Measurements from ENCODE around the gene STXBP1.

Gene STXBP1

DNA sequence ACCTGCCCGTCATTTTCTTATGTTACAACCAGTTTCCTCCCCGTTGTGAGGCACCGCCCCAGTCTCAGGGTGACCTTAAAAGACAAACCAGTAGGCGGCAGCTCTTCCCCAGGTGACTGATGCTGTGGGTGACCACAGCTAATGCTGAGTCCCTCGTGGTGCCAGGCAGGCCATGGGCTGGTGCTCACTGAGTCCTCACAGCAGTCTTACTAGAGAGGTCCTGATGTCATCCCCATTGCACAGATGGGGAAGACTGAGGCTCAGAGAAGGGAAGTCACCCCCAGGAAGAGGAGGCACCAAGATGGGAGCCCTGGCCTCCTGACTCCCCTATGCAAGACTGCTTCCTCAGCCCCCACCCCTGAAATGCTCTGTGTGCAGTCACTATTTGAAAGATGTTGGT, 95.7 kb downstream of the STXBP1 start:
- TF ChIP-seq, protein P1, sequence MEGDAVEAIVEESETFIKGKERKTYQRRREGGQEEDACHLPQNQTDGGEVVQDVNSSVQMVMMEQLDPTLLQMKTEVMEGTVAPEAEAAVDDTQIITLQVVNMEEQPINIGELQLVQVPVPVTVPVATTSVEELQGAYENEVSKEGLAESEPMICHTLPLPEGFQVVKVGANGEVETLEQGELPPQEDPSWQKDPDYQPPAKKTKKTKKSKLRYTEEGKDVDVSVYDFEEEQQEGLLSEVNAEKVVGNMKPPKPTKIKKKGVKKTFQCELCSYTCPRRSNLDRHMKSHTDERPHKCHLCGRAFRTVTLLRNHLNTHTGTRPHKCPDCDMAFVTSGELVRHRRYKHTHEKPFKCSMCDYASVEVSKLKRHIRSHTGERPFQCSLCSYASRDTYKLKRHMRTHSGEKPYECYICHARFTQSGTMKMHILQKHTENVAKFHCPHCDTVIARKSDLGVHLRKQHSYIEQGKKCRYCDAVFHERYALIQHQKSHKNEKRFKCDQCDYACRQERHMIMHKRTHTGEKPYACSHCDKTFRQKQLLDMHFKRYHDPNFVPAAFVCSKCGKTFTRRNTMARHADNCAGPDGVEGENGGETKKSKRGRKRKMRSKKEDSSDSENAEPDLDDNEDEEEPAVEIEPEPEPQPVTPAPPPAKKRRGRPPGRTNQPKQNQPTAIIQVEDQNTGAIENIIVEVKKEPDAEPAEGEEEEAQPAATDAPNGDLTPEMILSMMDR (IDR thresholded peaks at IDR 0.05; ENCODE audit: insufficient read depth, low read depth, low read length, missing control alignments), result peak; percentile 16
- no peak overlapping the region for H3K4me3 ChIP-seq (ENCODE audit: low read length)
- peak; percentile 32 for DNase-seq (ENCODE audit: low read depth)

- no peak overlapping the region for H3K4me3 ChIP-seq (ENCODE audit: low read length)
- TF ChIP-seq, protein P1 (IDR thresholded peaks at IDR 0.05; ENCODE audit: insufficient read depth, low read depth, low read length, missing control alignments), result no peak
- DNase-seq (ENCODE audit: low read depth), result no peak
These were observed 97.0 kb downstream of the STXBP1 start for GRCh38 chr9:127708952-127709587.

GRCh38 chr9:127710204-127710783, 98.2 kb downstream of the STXBP1 start:
- TF ChIP-seq, protein P1 (IDR thresholded peaks at IDR 0.05; ENCODE audit: insufficient read depth, low read depth, low read length, missing control alignments), result no peak
- DNase-seq (ENCODE audit: low read depth), result no peak
- H3K4me3 ChIP-seq (ENCODE audit: low read length), result no peak overlapping the region

GRCh38 chr9:127711226-127711701, 99.2 kb downstream of the STXBP1 start:
- TF ChIP-seq, protein P1 (IDR thresholded peaks at IDR 0.05; ENCODE audit: insufficient read depth, low read depth, low read length, missing control alignments), result no peak
- no peak overlapping the region for H3K4me3 ChIP-seq (ENCODE audit: low read length)
- no peak for DNase-seq (ENCODE audit: low read depth)

- H3K4me3 ChIP-seq (ENCODE audit: low read length), result no peak overlapping the region
- TF ChIP-seq, protein P1 (IDR thresholded peaks at IDR 0.05; ENCODE audit: insufficient read depth, low read depth, low read length, missing control alignments), result no peak
These were observed 99.8 kb downstream of the STXBP1 start for GRCh38 chr9:127711831-127712274.

GRCh38 chr9:127712371-127712770, 100.3 kb downstream of the STXBP1 start:
- TF ChIP-seq, protein P1 (IDR thresholded peaks at IDR 0.05; ENCODE audit: insufficient read depth, low read depth, low read length, missing control alignments), result no peak
- H3K4me3 ChIP-seq (ENCODE audit: low read length), result no peak overlapping the region
- no peak for DNase-seq (ENCODE audit: low read depth)

More at GRCh38 chr9:127711831-127712274, 99.8 kb downstream of the STXBP1 start:
- DNase-seq (ENCODE audit: low read depth), result no peak

Measured in epithelial cell of esophagus (primary cell).